Subcutaneous adipose tissue (tissue), 4 donors: Measurements from ENCODE around the gene PDE6H. TPM values are rescaled to one million over a fixed set of nuclear protein-coding genes. Genes with fewer than 3 reads are reported as not detected.

Experiments
- CTCF ChIP-seq: fragments of 450-650 bp; IDR thresholded peaks from one replicate; pipeline ENCODE4 v1.5.1; 2016; ENCODE audit warnings: low read depth, mild to moderate bottlenecking, control low read depth, antibody characterized with exemption, moderate library complexity
- total RNA-seq, 4 donors: library from RNA; depleted of rRNA; stranded (reverse); fragments of >200 nt; gene quantifications; one replicate each; pipeline ENCODE4 v1.1.0, GENCODE V29; 2016

The PDE6H gene
- total RNA-seq, 4 donors from 2014 or later, result not detected

GRCh38 chr12:15013634-15014179, 40.9 kb downstream of the PDE6H start:
- TF ChIP-seq CTCF, result no peak

- TF ChIP-seq CTCF, result no peak
These were observed 41.9 kb downstream of the PDE6H start for GRCh38 chr12:15014708-15015107.

- TF ChIP-seq CTCF, result no peak
These were observed 42.3 kb downstream of the PDE6H start for GRCh38 chr12:15015121-15015520.

- no peak for TF ChIP-seq CTCF
These were observed 47.3 kb downstream of the PDE6H start for GRCh38 chr12:15020156-15020555.

Other genes with a start within 250 kb of the PDE6H start
- gene WBP11, start 169.6 kb upstream of the PDE6H start, total RNA-seq, result 10 to 100 TPM; 13.3 to 29.2 (median 20.6) TPM
- 1 to 10 TPM in 3 of 4 donors, under 1 TPM in 1; 0.34 to 2.0 (median 1.4) TPM for gene C12orf60, start 169.4 kb upstream of the PDE6H start, total RNA-seq
- gene SMCO3, start 158.9 kb upstream of the PDE6H start, total RNA-seq, result under 1 TPM in 1 of 4 donors, not detected in 3; 0.75 TPM
- 1 to 10 TPM in 1 of 4 donors, under 1 TPM in 3; 0.33 to 1.9 (median 0.61) TPM for gene ART4, start 129.5 kb upstream of the PDE6H start, total RNA-seq
- 100 to 1,000 TPM; 192 to 366 (median 221) TPM for gene MGP, start 87.2 kb upstream of the PDE6H start, total RNA-seq
- under 1 TPM in 2 of 4 donors, not detected in 2; 0.85 to 0.94 TPM for gene ERP27, start 34.5 kb upstream of the PDE6H start, total RNA-seq
- gene ARHGDIB, start 11.4 kb upstream of the PDE6H start, total RNA-seq, result 100 to 1,000 TPM in 3 of 4 donors, 10 to 100 TPM in 1; 96.1 to 255 (median 151) TPM
- gene RERG, start 248.4 kb downstream of the PDE6H start, total RNA-seq, result 10 to 100 TPM; 15.3 to 42.4 (median 23.5) TPM